Measurements from ENCODE around the gene TNFRSF19.

DNA sequence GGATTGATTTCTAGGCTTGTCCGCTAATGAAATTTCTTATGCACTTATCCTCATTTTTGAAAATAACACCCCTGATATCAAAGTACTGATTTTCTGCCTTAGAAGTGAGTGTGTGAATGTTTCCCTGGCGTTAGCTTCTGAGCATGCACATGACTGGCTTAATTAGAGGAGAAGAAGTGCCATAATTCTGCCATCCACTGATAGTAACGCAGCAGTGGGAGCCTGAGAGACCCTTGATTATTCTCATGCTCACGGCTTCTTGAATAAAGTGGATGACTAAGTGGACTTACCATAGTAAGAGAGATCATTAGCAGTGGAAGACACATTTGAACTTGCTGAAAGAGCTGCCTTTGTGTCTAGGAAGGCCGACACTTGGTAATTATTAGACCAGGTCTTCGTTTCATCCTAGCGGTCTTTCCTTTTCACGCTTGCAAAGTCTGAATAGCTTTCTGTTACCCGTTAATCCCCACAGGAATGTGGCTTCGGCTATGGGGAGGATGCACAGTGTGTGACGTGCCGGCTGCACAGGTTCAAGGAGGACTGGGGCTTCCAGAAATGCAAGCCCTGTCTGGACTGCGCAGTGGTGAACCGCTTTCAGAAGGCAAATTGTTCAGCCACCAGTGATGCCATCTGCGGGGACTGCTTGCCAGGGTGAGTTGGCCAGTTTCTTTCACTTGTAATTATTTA, 45.3 kb downstream of the TNFRSF19 start:
- TF ChIP-seq, protein P1, sequence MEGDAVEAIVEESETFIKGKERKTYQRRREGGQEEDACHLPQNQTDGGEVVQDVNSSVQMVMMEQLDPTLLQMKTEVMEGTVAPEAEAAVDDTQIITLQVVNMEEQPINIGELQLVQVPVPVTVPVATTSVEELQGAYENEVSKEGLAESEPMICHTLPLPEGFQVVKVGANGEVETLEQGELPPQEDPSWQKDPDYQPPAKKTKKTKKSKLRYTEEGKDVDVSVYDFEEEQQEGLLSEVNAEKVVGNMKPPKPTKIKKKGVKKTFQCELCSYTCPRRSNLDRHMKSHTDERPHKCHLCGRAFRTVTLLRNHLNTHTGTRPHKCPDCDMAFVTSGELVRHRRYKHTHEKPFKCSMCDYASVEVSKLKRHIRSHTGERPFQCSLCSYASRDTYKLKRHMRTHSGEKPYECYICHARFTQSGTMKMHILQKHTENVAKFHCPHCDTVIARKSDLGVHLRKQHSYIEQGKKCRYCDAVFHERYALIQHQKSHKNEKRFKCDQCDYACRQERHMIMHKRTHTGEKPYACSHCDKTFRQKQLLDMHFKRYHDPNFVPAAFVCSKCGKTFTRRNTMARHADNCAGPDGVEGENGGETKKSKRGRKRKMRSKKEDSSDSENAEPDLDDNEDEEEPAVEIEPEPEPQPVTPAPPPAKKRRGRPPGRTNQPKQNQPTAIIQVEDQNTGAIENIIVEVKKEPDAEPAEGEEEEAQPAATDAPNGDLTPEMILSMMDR (IDR thresholded peaks at IDR 0.05), result no peak
- TF ChIP-seq POLR2AphosphoS5 (IDR thresholded peaks at IDR 0.05; ENCODE audit: low read depth, low read length) (no peak), TCF7L2 (IDR thresholded peaks at IDR 0.05; ENCODE audit: low read depth, low read length) (no peak), REST (IDR thresholded peaks at IDR 0.05; ENCODE audit: insufficient read depth in 1 of 2, low read depth in 2 of 2, low read length in 1 of 2) (no peak)

Measured in Panc1 (cell line).